ENCODE data around the gene THSD7B. TPM values are rescaled to one million over a fixed set of nuclear protein-coding genes. Genes with fewer than 3 reads are reported as not detected.

The THSD7B gene
- total RNA-seq, 2 donors from 2014 or later = 0.95 to 12.7 TPM

DNA sequence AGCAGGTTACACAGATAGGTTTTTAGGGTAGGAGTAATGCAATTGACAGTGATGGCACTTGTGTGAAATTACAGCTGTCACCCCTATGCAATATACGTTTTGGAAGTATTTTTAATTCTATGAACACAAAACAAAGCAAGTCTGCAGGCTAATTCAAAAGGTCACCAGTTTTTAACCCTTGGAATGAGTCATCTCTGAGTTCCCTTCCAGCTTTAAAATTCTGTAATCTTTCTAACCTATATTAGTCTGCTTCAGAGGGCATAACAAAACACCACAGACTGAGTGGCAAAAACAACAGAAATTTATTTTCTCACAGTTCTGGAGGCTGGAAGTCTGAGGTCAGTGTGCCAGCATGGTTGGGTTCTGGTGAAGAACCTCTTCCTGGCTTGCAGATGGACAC lies 602.0 kb downstream of the THSD7B start:
- no peak overlapping the region for H3K27ac ChIP-seq
- peak; percentile 6 for ATAC-seq (ENCODE audit: insufficient number of reproducible peaks, low FRiP score, low read depth)

DNA sequence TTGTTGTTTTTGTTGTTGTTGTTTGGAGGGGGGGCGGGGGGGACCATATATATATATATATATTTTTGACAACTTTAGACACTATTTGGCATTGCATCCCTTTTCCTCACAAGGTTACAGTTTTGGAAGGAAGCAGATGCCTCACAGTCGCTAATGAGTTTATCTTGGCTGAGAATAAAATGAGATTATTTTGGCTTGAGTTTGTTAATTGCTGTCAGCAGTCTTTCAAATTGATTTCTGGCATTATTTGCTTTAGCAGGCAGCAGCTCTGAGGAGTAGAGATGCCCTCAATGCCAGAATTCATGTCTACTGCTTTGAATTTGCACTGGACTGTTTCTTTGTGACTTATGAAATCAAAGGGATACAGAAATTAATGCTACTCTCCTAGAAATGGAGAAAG lies 603.8 kb downstream of the THSD7B start:
- H3K4me1 ChIP-seq (ENCODE audit: control insufficient read depth in 1 of 2, low read depth in 2 of 2) = no peaks in the 10 kb centered on the region

More for the DNA sequence above, 602.0 kb downstream of the THSD7B start:
- no peak overlapping the region for H3K4me3 ChIP-seq
- peaks cover 6% of the 10 kb centered on the region for H3K9me3 ChIP-seq
- no peaks in the 10 kb centered on the region for H3K4me1 ChIP-seq (ENCODE audit: control insufficient read depth in 1 of 2, low read depth in 2 of 2)
- no peak for DNase-seq (ENCODE audit: low spot score)
- no peaks in the 10 kb centered on the region for H3K36me3 ChIP-seq
- H3K27me3 ChIP-seq (replicated peaks; ENCODE audit: insufficient read depth) = no peaks in the 10 kb centered on the region
- TF ChIP-seq, protein P1, sequence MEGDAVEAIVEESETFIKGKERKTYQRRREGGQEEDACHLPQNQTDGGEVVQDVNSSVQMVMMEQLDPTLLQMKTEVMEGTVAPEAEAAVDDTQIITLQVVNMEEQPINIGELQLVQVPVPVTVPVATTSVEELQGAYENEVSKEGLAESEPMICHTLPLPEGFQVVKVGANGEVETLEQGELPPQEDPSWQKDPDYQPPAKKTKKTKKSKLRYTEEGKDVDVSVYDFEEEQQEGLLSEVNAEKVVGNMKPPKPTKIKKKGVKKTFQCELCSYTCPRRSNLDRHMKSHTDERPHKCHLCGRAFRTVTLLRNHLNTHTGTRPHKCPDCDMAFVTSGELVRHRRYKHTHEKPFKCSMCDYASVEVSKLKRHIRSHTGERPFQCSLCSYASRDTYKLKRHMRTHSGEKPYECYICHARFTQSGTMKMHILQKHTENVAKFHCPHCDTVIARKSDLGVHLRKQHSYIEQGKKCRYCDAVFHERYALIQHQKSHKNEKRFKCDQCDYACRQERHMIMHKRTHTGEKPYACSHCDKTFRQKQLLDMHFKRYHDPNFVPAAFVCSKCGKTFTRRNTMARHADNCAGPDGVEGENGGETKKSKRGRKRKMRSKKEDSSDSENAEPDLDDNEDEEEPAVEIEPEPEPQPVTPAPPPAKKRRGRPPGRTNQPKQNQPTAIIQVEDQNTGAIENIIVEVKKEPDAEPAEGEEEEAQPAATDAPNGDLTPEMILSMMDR (IDR thresholded peaks at IDR 0.05) = no peak

DNA sequence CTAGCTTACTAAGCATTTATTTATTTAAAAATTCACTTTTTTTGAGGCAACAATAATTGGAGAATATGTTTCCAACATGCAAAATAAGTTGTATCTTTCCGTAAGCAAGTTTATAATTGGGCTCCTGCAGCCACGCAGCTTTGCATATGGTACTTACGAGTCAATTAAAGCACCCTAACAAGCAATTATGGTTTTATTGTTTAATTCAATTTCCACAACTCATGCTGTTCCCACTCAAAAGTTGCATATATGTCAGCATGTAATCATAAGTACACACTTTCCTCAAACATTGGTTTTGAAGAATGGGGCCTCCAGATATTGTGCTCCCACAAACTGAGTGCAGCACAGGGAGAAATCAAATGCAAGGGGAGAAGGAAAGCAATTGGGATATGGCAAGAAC lies 613.8 kb downstream of the THSD7B start:
- Histone ChIP-seq H3K4me1 (ENCODE audit: control insufficient read depth in 1 of 2, low read depth in 2 of 2) (no peaks in the 10 kb centered on the region), H3K4me3 (no peak overlapping the region), H3K27me3 (replicated peaks; ENCODE audit: insufficient read depth) (no peaks in the 10 kb centered on the region), H3K9me3 (no peaks in the 10 kb centered on the region), H3K36me3 (no peaks in the 10 kb centered on the region), H3K27ac (no peak overlapping the region)
- no peak for ATAC-seq (ENCODE audit: insufficient number of reproducible peaks, low FRiP score, low read depth)
- no peak for DNase-seq (ENCODE audit: low spot score)
- TF ChIP-seq, protein P1 (IDR thresholded peaks at IDR 0.05) = no peak

More for the DNA sequence above, 603.8 kb downstream of the THSD7B start:
- no peak for DNase-seq (ENCODE audit: low spot score)
- Histone ChIP-seq H3K27me3 (replicated peaks; ENCODE audit: insufficient read depth) (no peaks in the 10 kb centered on the region), H3K27ac (no peak overlapping the region), H3K36me3 (no peaks in the 10 kb centered on the region), H3K4me3 (no peak overlapping the region), H3K9me3 (no peaks in the 10 kb centered on the region)
- ATAC-seq (ENCODE audit: insufficient number of reproducible peaks, low FRiP score, low read depth) = no peak
- TF ChIP-seq, protein P1 (IDR thresholded peaks at IDR 0.05) = no peak

DNA sequence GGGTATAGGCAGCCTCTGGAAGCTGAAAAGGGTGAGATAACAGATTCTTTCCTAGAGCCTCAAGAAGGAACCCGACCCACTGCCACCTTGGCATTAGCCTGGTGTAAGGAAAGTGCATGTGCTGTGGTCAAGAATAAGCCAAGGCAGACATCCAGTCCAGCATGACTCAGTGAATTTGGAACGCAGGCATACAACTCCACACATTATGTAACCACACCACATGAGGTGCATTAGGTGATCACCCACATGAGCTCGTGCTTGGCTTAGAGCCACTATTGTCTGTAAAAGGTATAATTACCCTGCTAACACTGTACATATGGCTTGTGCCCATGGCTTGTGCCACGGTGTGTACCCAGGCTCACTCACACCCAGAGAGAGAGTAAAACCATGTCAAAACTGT lies 615.3 kb downstream of the THSD7B start:
- Histone ChIP-seq H3K9me3 (no peaks in the 10 kb centered on the region), H3K27ac (no peak overlapping the region), H3K36me3 (no peaks in the 10 kb centered on the region), H3K4me1 (ENCODE audit: control insufficient read depth in 1 of 2, low read depth in 2 of 2) (no peaks in the 10 kb centered on the region), H3K4me3 (no peak overlapping the region), H3K27me3 (replicated peaks; ENCODE audit: insufficient read depth) (no peaks in the 10 kb centered on the region)
- DNase-seq (ENCODE audit: low spot score) = no peak
- no peak for ATAC-seq (ENCODE audit: insufficient number of reproducible peaks, low FRiP score, low read depth)
- TF ChIP-seq, protein P1 (IDR thresholded peaks at IDR 0.05) = no peak

DNA sequence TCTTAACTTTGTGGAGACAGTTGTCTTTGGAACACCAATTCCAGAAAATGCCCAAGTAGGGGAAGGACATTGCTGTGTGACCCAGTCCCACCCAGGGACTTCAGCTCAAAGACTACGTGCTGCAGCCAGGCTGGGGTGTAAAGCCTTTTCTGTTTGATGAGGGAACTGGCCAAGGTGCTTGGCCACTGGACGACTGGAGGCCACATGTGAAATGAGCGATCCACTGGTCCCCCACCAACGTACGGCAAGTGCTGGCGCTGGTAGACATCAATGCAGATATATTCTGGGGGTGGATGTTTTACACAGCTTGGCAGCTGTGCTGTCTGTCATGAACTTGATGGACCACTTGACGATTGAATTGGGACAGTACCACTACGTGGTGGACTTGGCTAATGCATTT lies 616.4 kb downstream of the THSD7B start:
- Histone ChIP-seq H3K27me3 (replicated peaks; ENCODE audit: insufficient read depth) (no peaks in the 10 kb centered on the region), H3K27ac (no peak overlapping the region), H3K9me3 (no peaks in the 10 kb centered on the region), H3K4me1 (ENCODE audit: control insufficient read depth in 1 of 2, low read depth in 2 of 2) (no peaks in the 10 kb centered on the region), H3K36me3 (no peaks in the 10 kb centered on the region), H3K4me3 (no peak overlapping the region)
- ATAC-seq (ENCODE audit: insufficient number of reproducible peaks, low FRiP score, low read depth) (no peak), DNase-seq (ENCODE audit: low spot score) (no peak)
- TF ChIP-seq, protein P1 (IDR thresholded peaks at IDR 0.05) = no peak
